Retinal pigment epithelial cell (primary cell): ENCODE measurements around the gene CYP24A1.

ENCODE experiments used
- DNase-seq: peaks from one replicate; pipeline ENCODE4 v3.0.0-alpha.2; 2010; ENCODE audit warnings: low read depth
- H3K4me3 ChIP-seq: 2 replicates; pipeline ENCODE4 v1.5.1; 2011; ENCODE audit warnings: mild to moderate bottlenecking, low read length, control low read depth, moderate library complexity
- CTCF ChIP-seq: conservative IDR thresholded peaks from 2 replicates; pipeline ENCODE4 v1.5.1; 2011; ENCODE audit warnings: low read depth, low read length, control low read depth, inconsistent platforms

The CYP24A1 gene

GRCh38 chr20:54218470-54218869, 44.7 kb upstream of the CYP24A1 start:
- TF ChIP-seq CTCF: no peak
- H3K4me3 ChIP-seq: no peak overlapping the region

GRCh38 chr20:54217762-54218161, 44.0 kb upstream of the CYP24A1 start:
- TF ChIP-seq CTCF: no peak
- no peak overlapping the region for H3K4me3 ChIP-seq
- DNase-seq: no peak

More at GRCh38 chr20:54218470-54218869, 44.7 kb upstream of the CYP24A1 start:
- no peak for DNase-seq

- TF ChIP-seq CTCF: no peak
- DNase-seq: no peak
- H3K4me3 ChIP-seq: no peak overlapping the region
Observed at GRCh38 chr20:54215157-54215789, 41.5 kb upstream of the CYP24A1 start.

- TF ChIP-seq CTCF: no peak
- no peak for DNase-seq
Observed at GRCh38 chr20:54214566-54214965, 40.8 kb upstream of the CYP24A1 start.

GRCh38 chr20:54212871-54213270, 39.1 kb upstream of the CYP24A1 start:
- no peak for DNase-seq
- no peak overlapping the region for H3K4me3 ChIP-seq

More at GRCh38 chr20:54214566-54214965, 40.8 kb upstream of the CYP24A1 start:
- no peak overlapping the region for H3K4me3 ChIP-seq

GRCh38 chr20:54212226-54212625, 38.4 kb upstream of the CYP24A1 start:
- TF ChIP-seq CTCF: no peak
- no peak overlapping the region for H3K4me3 ChIP-seq
- no peak for DNase-seq

More at GRCh38 chr20:54212871-54213270, 39.1 kb upstream of the CYP24A1 start:
- no peak for TF ChIP-seq CTCF

GRCh38 chr20:54209216-54209813, 35.5 kb upstream of the CYP24A1 start:
- peak overlapping the region; percentile 91 for H3K4me3 ChIP-seq
- no peak for TF ChIP-seq CTCF

More at GRCh38 chr20:54209216-54209813, 35.5 kb upstream of the CYP24A1 start:
- no peak for DNase-seq
